Tibial artery (tissue), 4 donors: ENCODE results near the gene RNF217.
A peak's percentile ranks its signal among the peaks of the same experiment; 100 is the strongest.

Experiments
- DNase-seq, 2 donors: peaks; one replicate each; pipeline ENCODE4 v3.0.0-alpha.2; 2019
- H3K27ac ChIP-seq, 2 donors: fragments of 200-600 bp; sonication (generic) in 1 of 2; 1 replicate in 1 of 2; 2 replicates in 1 of 2; pipeline ENCODE4 v1.5.1; 2018 to 2019; ENCODE audit warnings: mild to moderate bottlenecking in 1 of 2
- H3K27me3 ChIP-seq, 2 donors: fragments of 200-600 bp; sonication (generic) in 1 of 2; one replicate each; pipeline versions ENCODE4 v1.5.1 to v1.6.0; 2016 to 2019
- H3K36me3 ChIP-seq, 3 donors: fragments of 200-600 bp; sonication (generic) in 2 of 3; one replicate each; pipeline ENCODE4 v1.5.1; 2016 to 2019; ENCODE audit warnings: mild to moderate bottlenecking in 2 of 3
- H3K4me1 ChIP-seq, 4 donors: fragments of 200-600 bp; sonication (generic) in 2 of 4; 1 replicate in 3 of 4; 2 replicates in 1 of 4; pipeline ENCODE4 v1.5.1; 2016 to 2019
- H3K4me3 ChIP-seq, 2 donors: fragments of 200-600 bp; sonication (generic) in 1 of 2; 1 replicate in 1 of 2; 2 replicates in 1 of 2; pipeline ENCODE4 v1.5.1; 2018 to 2019; ENCODE audit warnings: mild to moderate bottlenecking in 2 of 2
- H3K9me3 ChIP-seq, 3 donors: fragments of 200-600 bp; sonication (generic) in 1 of 3; one replicate each; pipeline ENCODE4 v1.5.1; 2016 to 2019
- intact Hi-C: fragments of 100-400 bp; cut with DNase I; formaldehyde crosslinking; loops from one replicate; pipeline ENCODE4 v1.15.0; 2023; ENCODE audit warnings: low total_unique reads
- TF ChIP-seq, protein P1 (sequence below), 2 experiments: fragments of 200-600 bp in 1 of 2; fragments of 450-650 bp in 1 of 2; IDR thresholded peaks; one replicate each; pipeline ENCODE4 v1.5.1; 2017 to 2019; ENCODE audit warnings: antibody characterized with exemption in 2 of 2, mild to moderate bottlenecking in 1 of 2, moderate library complexity in 1 of 2

The RNF217 gene

GRCh38 chr6:125050663-125051318, 88.6 kb downstream of the RNF217 start:
- no peak for DNase-seq
- no peaks in the 10 kb centered on the region for H3K27me3 ChIP-seq
- no peak overlapping the region for H3K27ac ChIP-seq
- H3K36me3 ChIP-seq: peaks cover 0 to 7% (median 3%) of the 10 kb centered on the region in 3 donors
- TF ChIP-seq, protein P1, sequence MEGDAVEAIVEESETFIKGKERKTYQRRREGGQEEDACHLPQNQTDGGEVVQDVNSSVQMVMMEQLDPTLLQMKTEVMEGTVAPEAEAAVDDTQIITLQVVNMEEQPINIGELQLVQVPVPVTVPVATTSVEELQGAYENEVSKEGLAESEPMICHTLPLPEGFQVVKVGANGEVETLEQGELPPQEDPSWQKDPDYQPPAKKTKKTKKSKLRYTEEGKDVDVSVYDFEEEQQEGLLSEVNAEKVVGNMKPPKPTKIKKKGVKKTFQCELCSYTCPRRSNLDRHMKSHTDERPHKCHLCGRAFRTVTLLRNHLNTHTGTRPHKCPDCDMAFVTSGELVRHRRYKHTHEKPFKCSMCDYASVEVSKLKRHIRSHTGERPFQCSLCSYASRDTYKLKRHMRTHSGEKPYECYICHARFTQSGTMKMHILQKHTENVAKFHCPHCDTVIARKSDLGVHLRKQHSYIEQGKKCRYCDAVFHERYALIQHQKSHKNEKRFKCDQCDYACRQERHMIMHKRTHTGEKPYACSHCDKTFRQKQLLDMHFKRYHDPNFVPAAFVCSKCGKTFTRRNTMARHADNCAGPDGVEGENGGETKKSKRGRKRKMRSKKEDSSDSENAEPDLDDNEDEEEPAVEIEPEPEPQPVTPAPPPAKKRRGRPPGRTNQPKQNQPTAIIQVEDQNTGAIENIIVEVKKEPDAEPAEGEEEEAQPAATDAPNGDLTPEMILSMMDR (IDR thresholded peaks at IDR 0.05): no peak
- peaks cover 0 to 17% (median 6%) of the 10 kb centered on the region in 4 donors for H3K4me1 ChIP-seq
- H3K4me3 ChIP-seq: no peak overlapping the region
- H3K9me3 ChIP-seq: no peaks in the 10 kb centered on the region
- intact Hi-C loops: no loop called here

DNA sequence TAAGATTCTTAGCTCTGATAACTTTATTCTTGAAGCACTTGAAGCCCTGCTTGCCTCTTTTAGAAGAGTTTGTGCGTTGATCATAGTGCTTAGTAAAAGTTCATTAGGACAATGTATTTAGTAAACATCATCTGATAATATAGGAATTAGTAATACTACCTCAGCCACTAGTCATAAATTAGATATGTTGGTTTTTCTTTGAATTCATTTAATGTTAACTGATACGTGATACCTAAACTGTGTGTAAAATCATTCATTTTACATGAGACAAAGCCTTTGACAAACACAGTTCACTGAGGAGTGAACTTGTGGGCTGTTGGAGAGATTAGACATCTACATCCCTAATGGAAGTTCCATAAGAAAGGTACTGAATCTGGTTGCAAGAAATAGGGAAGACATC, 91.6 kb downstream of the RNF217 start:
- Histone ChIP-seq H3K36me3 (no peaks in the 10 kb centered on the region), H3K27ac (no peak overlapping the region), H3K9me3 (no peaks in the 10 kb centered on the region), H3K4me1 (peaks cover 0 to 42% (median 14%) of the 10 kb centered on the region in 4 donors), H3K4me3 (no peak overlapping the region), H3K27me3 (no peaks in the 10 kb centered on the region)
- TF ChIP-seq, protein P1 (IDR thresholded peaks at IDR 0.05): no peak
- DNase-seq: no peak
- intact Hi-C loops: no loop called here

GRCh38 chr6:125054331-125054730, 92.1 kb downstream of the RNF217 start:
- no peak overlapping the region for H3K27ac ChIP-seq
- H3K4me1 ChIP-seq: peaks cover 0 to 47% (median 16%) of the 10 kb centered on the region in 4 donors
- intact Hi-C loops: no loop called here
- H3K4me3 ChIP-seq: no peak overlapping the region
- TF ChIP-seq, protein P1 (IDR thresholded peaks at IDR 0.05): no peak
- H3K9me3 ChIP-seq: no peaks in the 10 kb centered on the region
- no peaks in the 10 kb centered on the region for H3K27me3 ChIP-seq
- DNase-seq: no peak
- H3K36me3 ChIP-seq: no peaks in the 10 kb centered on the region

DNA sequence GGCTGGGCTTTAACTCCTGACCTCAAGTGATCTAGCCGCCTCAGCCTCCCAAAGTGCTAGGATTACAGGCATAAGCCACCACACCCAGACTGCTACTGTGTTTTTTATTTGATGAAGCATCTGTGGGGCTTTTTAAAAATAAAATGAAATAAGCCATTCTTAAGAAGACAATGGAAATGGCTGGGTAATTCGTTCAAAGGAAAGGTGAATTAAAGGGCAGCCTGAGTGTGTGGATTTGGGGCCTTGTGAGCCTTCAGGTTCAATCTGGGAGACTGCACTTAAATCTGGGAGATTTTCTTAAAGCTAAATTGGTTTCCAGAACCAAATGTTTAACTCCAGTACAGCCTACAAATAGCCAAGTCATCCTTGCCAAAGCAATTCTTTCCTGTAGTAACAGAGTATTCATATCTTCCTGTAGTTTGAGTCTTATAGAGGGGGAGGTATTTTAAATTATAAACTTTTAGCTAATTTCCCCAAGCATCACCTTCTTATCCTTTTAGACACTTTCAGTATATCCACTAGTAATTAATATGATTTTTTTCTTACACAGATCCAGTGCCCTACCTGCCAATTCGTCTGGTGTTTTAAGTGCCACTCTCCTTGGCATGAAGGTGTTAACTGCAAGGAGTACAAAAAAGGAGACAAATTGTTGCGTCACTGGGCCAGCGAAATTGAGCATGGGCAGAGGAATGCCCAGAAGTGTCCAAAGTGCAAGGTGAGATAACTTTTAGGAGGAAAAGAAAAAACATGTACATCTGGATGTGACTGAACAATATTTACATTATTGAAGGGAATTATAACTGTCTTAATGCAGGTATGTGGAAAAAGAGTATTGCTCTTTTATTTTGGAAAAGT, 95.4 kb downstream of the RNF217 start:
- H3K9me3 ChIP-seq: no peaks in the 10 kb centered on the region
- H3K27me3 ChIP-seq: no peaks in the 10 kb centered on the region
- H3K36me3 ChIP-seq: no peaks in the 10 kb centered on the region
- no peak overlapping the region for H3K4me3 ChIP-seq
- peaks cover 0 to 39% (median 12%) of the 10 kb centered on the region in 4 donors for H3K4me1 ChIP-seq
- intact Hi-C loops: no loop called here
- TF ChIP-seq, protein P1 (IDR thresholded peaks at IDR 0.05): no peak
- peak overlapping the region in 1 of 2 donors; percentile 41 for H3K27ac ChIP-seq
- no peak for DNase-seq

GRCh38 chr6:125058546-125058945, 96.3 kb downstream of the RNF217 start:
- Histone ChIP-seq H3K4me1 (peaks cover 0 to 39% (median 12%) of the 10 kb centered on the region in 4 donors), H3K27ac (peak overlapping the region; percentile 9 to 57), H3K36me3 (no peaks in the 10 kb centered on the region), H3K27me3 (no peaks in the 10 kb centered on the region), H3K4me3 (no peak overlapping the region), H3K9me3 (no peaks in the 10 kb centered on the region)
- intact Hi-C loops: no loop called here
- TF ChIP-seq, protein P1 (IDR thresholded peaks at IDR 0.05): no peak
- no peak for DNase-seq
